ENCODE data around the gene BAZ2A.

Gene BAZ2A

DNA sequence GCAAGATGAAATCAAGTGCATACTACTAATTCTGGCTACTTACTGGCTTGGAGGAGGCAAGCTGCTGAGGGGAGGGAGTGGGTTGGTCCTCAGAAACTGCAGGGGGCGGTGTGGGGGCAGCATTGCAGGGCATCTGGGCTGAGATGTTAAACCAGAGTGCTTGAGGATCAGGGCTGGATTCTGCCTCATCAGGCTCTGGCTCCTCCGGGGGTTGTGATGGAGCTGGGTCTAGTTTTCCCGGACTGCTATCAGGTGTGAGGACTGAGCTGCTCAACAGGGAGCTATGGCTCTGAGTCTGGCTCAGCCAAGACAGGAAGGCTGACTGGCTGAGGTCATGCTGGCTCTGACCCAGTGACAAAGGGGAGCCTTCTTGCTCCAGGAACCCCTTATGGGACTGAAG is 28.6 kb downstream of the BAZ2A start:
- TF ChIP-seq, protein P1, sequence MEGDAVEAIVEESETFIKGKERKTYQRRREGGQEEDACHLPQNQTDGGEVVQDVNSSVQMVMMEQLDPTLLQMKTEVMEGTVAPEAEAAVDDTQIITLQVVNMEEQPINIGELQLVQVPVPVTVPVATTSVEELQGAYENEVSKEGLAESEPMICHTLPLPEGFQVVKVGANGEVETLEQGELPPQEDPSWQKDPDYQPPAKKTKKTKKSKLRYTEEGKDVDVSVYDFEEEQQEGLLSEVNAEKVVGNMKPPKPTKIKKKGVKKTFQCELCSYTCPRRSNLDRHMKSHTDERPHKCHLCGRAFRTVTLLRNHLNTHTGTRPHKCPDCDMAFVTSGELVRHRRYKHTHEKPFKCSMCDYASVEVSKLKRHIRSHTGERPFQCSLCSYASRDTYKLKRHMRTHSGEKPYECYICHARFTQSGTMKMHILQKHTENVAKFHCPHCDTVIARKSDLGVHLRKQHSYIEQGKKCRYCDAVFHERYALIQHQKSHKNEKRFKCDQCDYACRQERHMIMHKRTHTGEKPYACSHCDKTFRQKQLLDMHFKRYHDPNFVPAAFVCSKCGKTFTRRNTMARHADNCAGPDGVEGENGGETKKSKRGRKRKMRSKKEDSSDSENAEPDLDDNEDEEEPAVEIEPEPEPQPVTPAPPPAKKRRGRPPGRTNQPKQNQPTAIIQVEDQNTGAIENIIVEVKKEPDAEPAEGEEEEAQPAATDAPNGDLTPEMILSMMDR (IDR thresholded peaks at IDR 0.05; ENCODE audit: low read depth, low read length), result peak; percentile 43
- no peak overlapping the region for H3K4me3 ChIP-seq (ENCODE audit: low read depth, low read length)
- no peaks in the 10 kb centered on the region for H3K27me3 ChIP-seq
- no peaks in the 10 kb centered on the region for H3K4me1 ChIP-seq
- peaks cover 89% of the 10 kb centered on the region for H3K36me3 ChIP-seq
- no peaks in the 10 kb centered on the region for H3K9me3 ChIP-seq
- DNase-seq, result peak; percentile 54

DNA sequence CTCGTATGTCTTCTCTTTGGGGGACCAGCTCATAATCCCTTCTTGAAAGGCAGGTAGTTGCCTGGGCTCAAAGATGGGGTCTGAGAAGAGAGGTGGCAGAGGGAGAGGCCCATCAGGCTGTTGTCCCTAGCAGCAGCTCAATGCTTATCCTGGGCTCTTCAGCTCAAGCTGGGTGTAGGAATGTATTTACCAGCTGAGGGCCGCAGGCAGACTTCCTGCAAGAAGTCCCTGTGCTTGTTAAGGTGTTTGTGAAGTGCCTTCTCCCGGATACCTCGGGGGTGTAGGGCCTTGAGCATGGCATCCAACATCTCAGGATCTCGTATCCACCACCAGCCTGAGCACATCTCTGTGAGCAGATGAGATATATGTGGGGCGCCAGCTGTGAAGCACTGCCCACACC is 29.4 kb downstream of the BAZ2A start:
- Histone ChIP-seq H3K4me3 (ENCODE audit: low read depth, low read length) (no peak overlapping the region), H3K4me1 (no peaks in the 10 kb centered on the region), H3K27me3 (no peaks in the 10 kb centered on the region), H3K9me3 (no peaks in the 10 kb centered on the region), H3K36me3 (peaks cover 84% of the 10 kb centered on the region)
- TF ChIP-seq, protein P1 (IDR thresholded peaks at IDR 0.05; ENCODE audit: low read depth, low read length), result no peak
- DNase-seq, result no peak

DNA sequence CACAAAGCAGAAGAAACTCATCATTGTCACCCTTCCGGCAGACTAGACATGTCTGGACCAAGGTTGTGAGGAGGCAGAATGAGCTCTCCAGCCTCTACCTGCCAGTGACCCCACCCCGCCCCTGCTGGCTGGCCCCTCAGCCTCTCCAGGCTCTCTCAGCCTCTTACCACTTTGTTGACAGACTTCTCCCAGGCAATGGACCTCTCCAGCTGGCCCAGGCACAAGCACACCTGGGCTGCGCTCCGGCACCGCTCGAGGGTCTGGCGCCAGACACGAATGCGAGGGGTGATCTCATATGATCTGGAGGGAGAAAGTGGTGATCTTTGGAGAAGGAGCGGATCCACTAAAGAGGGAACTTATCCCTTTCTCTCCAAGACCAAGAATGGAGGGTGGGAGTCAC is 30.3 kb downstream of the BAZ2A start:
- DNase-seq, result no peak
- Histone ChIP-seq H3K9me3 (no peaks in the 10 kb centered on the region), H3K4me1 (no peaks in the 10 kb centered on the region), H3K27me3 (no peaks in the 10 kb centered on the region), H3K36me3 (peaks cover 78% of the 10 kb centered on the region), H3K4me3 (ENCODE audit: low read depth, low read length) (no peak overlapping the region)
- TF ChIP-seq, protein P1 (IDR thresholded peaks at IDR 0.05; ENCODE audit: low read depth, low read length), result no peak

DNA sequence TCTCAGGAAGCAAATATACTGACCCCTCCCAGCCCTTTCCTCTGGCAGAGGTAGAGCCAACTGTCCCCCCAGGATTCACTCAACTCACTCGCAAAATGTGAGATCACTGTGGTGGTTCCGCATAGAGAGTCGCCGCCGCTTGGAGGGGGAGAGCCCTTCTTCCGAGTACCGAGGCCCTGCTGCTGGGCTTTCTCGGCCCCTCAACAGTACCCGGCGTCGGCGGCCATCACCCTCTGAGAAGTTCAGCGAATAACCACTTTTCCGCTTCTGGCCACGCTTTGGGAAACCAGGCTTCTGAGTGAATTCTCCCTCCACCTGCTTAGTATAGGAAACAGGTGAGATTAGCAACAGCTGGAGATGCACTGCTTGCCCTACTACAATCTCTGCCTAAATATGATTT is 31.1 kb downstream of the BAZ2A start:
- TF ChIP-seq, protein P1 (IDR thresholded peaks at IDR 0.05; ENCODE audit: low read depth, low read length), result no peak
- H3K4me3 ChIP-seq (ENCODE audit: low read depth, low read length), result no peak overlapping the region
- H3K27me3 ChIP-seq, result no peaks in the 10 kb centered on the region
- H3K9me3 ChIP-seq, result no peaks in the 10 kb centered on the region
- H3K4me1 ChIP-seq, result peaks cover 5% of the 10 kb centered on the region
- peaks cover 70% of the 10 kb centered on the region for H3K36me3 ChIP-seq
- DNase-seq, result no peak

DNA sequence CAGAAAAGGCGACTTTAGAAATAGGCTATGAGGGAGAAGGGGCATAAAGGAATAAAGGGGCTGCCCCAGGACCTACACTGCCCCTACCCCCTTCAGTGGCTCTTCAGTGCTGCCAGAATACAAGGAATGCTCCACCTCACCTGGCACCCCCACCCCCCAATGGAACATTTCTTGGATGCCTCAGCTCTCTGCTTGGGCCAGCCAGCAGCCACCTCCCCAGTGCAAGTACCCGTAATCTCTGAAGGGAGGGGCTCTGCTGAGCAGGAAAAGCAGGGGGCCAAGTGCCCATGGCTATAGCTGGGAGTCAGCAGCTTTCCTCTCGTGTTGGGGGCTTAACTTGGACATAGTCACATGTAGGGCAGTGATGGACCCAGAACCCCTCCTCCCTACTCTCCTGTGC is 33.3 kb downstream of the BAZ2A start:
- Histone ChIP-seq H3K9me3 (no peaks in the 10 kb centered on the region), H3K36me3 (peaks cover 48% of the 10 kb centered on the region), H3K4me3 (ENCODE audit: low read depth, low read length) (no peak overlapping the region), H3K27me3 (no peaks in the 10 kb centered on the region), H3K4me1 (peaks cover 6% of the 10 kb centered on the region)
- no peak for DNase-seq
- TF ChIP-seq, protein P1 (IDR thresholded peaks at IDR 0.05; ENCODE audit: low read depth, low read length), result no peak

DNA sequence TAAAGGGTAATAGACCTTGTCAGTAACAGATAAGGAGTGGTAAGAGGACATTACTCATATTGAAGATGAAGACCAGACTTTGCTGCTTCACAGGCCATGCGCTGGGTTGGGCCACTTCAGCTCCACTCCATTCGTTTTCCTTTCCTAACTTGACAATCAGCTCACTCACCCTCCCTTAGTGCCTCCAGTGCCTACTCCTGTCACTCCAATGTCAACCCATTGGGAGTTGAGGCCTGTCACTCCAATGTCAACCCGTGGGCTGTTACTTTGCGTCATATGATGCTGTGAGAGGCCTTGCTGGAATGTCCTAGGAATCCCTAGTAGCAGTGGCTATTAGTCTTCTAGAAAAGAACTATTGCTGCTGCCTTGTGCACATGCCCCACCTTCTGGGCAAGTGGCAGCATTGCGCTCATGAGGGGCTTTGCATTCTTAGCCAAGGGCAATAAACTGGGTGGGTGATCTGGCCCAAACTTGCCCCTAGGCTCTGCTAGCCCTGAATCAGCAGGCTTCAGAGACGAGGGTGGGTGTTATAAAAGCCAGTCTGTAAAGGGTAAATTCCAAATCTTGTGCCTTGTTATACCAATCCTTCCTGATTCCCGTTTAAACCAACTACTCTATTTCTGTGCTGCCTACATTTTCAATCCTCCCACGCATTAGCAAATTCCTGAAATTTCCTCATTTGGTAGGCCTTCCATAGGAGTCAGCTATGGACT is 36.1 kb downstream of the BAZ2A start:
- DNase-seq, result peak; percentile 72
- Histone ChIP-seq H3K4me3 (ENCODE audit: low read depth, low read length) (no peak overlapping the region), H3K27me3 (no peaks in the 10 kb centered on the region), H3K36me3 (peaks cover 21% of the 10 kb centered on the region), H3K4me1 (peaks cover 6% of the 10 kb centered on the region), H3K9me3 (no peaks in the 10 kb centered on the region)
- TF ChIP-seq, protein P1 (IDR thresholded peaks at IDR 0.05; ENCODE audit: low read depth, low read length), result peak; percentile 93

Measured in BE2C (cell line).